Astrocyte (in vitro differentiated cells and primary cell): ENCODE measurements around the gene CCT8L2.

ENCODE experiments used
- CTCF ChIP-seq: IDR thresholded peaks from 2 replicates; pipeline ENCODE4 v1.5.1; 2011; ENCODE audit warnings: low read depth, mild to moderate bottlenecking, inconsistent platforms, low read length, moderate library complexity; ENCODE audit not compliant: insufficient read depth
- EZH2 ChIP-seq: IDR thresholded peaks from 2 replicates; pipeline ENCODE4 v1.6.1; 2012; ENCODE audit warnings: mild to moderate bottlenecking, low read length, inconsistent platforms; ENCODE audit not compliant: insufficient read depth

GRCh38 chr22:16586170-16586569 is 6.4 kb downstream of the CCT8L2 start:
- TF ChIP-seq CTCF = no peak
- no peak for TF ChIP-seq EZH2
